ENCODE results near the gene NFKB2.
A peak's percentile ranks its signal among the peaks of the same experiment; 100 is the strongest.

Gene NFKB2

GRCh38 chr10:102367441-102367840, 28.1 kb upstream of the NFKB2 start:
- no peak overlapping the region for H2BK5ac ChIP-seq (ENCODE audit: low read length)
- no peak for DNase-seq
- no peak overlapping the region for H3K23ac ChIP-seq (ENCODE audit: low read length)
- H3K27ac ChIP-seq (ENCODE audit: low read depth, low read length): no peak overlapping the region
- no peak overlapping the region for H2BK15ac ChIP-seq (replicated peaks; ENCODE audit: low read depth)
- no peaks in the 10 kb centered on the region for H3K27me3 ChIP-seq (ENCODE audit: insufficient read depth, low read length, poor library complexity)
- H3K36me3 ChIP-seq (ENCODE audit: control insufficient read depth, insufficient read depth, low read length): peaks cover 20% of the 10 kb centered on the region
- H3K4me3 ChIP-seq (ENCODE audit: low read length): no peak overlapping the region
- H3K56ac ChIP-seq (ENCODE audit: low read length): no peak overlapping the region
- H3K9ac ChIP-seq (ENCODE audit: low read length): no peak overlapping the region
- H3K4ac ChIP-seq (ENCODE audit: low read depth, low read length): no peak overlapping the region
- no peak overlapping the region for H3K18ac ChIP-seq (ENCODE audit: low read length)
- H3K79me2 ChIP-seq (ENCODE audit: control insufficient read depth, insufficient read depth, low read length): no peaks in the 10 kb centered on the region
- H3K4me2 ChIP-seq (ENCODE audit: low read length): no peak overlapping the region
- no peak overlapping the region for H2BK120ac ChIP-seq (ENCODE audit: low read depth, low read length)
- no peak overlapping the region for H4K8ac ChIP-seq (ENCODE audit: low read depth, low read length)
- H2AK5ac ChIP-seq (ENCODE audit: low read length): no peak overlapping the region
- H4K5ac ChIP-seq (ENCODE audit: low read length): no peak overlapping the region
- no peaks in the 10 kb centered on the region for H3K79me1 ChIP-seq (ENCODE audit: low read length)
- H3K4me1 ChIP-seq (ENCODE audit: control insufficient read depth, low read depth, low read length): no peaks in the 10 kb centered on the region
- no CpG with 5 or more reads among the region's 1 CpG for WGBS (ENCODE audit: extremely low coverage, insufficient coverage, low lambda C conversion rate)

GRCh38 chr10:102368077-102368476, 27.4 kb upstream of the NFKB2 start:
- H3K4me2 ChIP-seq (ENCODE audit: low read length): no peak overlapping the region

DNA sequence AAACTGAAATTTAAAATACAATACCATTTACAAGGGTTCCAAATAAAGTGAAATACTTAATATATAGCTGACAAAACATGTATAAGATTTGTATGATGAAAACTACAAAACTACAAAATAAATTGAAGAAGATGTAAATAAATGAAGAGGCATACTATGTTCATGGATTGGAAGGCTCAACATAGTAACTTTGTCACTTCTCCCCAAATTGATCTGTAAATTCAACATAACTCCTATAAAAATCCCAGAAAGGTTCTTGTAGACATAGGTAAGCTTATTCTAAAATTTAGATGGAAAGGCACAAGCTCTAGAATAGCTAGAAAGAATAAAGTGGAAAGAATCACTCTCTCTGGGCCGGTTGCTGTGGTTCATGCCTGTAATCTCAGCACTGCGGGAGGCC, 24.2 kb upstream of the NFKB2 start:
- Histone ChIP-seq H2BK15ac (replicated peaks; ENCODE audit: low read depth) (no peak overlapping the region), H3K18ac (ENCODE audit: low read length) (no peak overlapping the region), H3K4ac (ENCODE audit: low read depth, low read length) (no peak overlapping the region), H3K27me3 (ENCODE audit: insufficient read depth, low read length, poor library complexity) (no peaks in the 10 kb centered on the region), H2BK120ac (ENCODE audit: low read depth, low read length) (no peak overlapping the region), H2BK5ac (ENCODE audit: low read length) (no peak overlapping the region), H3K56ac (ENCODE audit: low read length) (no peak overlapping the region), H4K8ac (ENCODE audit: low read depth, low read length) (no peak overlapping the region), H3K79me1 (ENCODE audit: low read length) (no peaks in the 10 kb centered on the region), H3K4me1 (ENCODE audit: control insufficient read depth, low read depth, low read length) (no peaks in the 10 kb centered on the region), H3K23ac (ENCODE audit: low read length) (no peak overlapping the region), H4K5ac (ENCODE audit: low read length) (no peak overlapping the region), H3K4me3 (ENCODE audit: low read length) (no peak overlapping the region), H3K9ac (ENCODE audit: low read length) (no peak overlapping the region), H3K36me3 (ENCODE audit: control insufficient read depth, insufficient read depth, low read length) (peaks cover 17% of the 10 kb centered on the region), H3K4me2 (ENCODE audit: low read length) (no peak overlapping the region), H3K27ac (ENCODE audit: low read depth, low read length) (no peak overlapping the region), H2AK5ac (ENCODE audit: low read length) (no peak overlapping the region), H3K79me2 (ENCODE audit: control insufficient read depth, insufficient read depth, low read length) (no peaks in the 10 kb centered on the region)
- no peak for DNase-seq
- WGBS (ENCODE audit: extremely low coverage, insufficient coverage, low lambda C conversion rate): no CpG with 5 or more reads among the region's 2 CpGs

More at GRCh38 chr10:102368077-102368476, 27.4 kb upstream of the NFKB2 start:
- no peak overlapping the region for H3K27ac ChIP-seq (ENCODE audit: low read depth, low read length)
- H4K8ac ChIP-seq (ENCODE audit: low read depth, low read length): no peak overlapping the region
- H3K56ac ChIP-seq (ENCODE audit: low read length): no peak overlapping the region
- H3K79me2 ChIP-seq (ENCODE audit: control insufficient read depth, insufficient read depth, low read length): no peaks in the 10 kb centered on the region
- H3K4me1 ChIP-seq (ENCODE audit: control insufficient read depth, low read depth, low read length): no peaks in the 10 kb centered on the region
- no peak overlapping the region for H3K9ac ChIP-seq (ENCODE audit: low read length)
- no peak overlapping the region for H2AK5ac ChIP-seq (ENCODE audit: low read length)
- H3K79me1 ChIP-seq (ENCODE audit: low read length): no peaks in the 10 kb centered on the region
- H2BK15ac ChIP-seq (replicated peaks; ENCODE audit: low read depth): no peak overlapping the region
- H4K5ac ChIP-seq (ENCODE audit: low read length): no peak overlapping the region
- no peak overlapping the region for H3K18ac ChIP-seq (ENCODE audit: low read length)
- H3K4ac ChIP-seq (ENCODE audit: low read depth, low read length): no peak overlapping the region
- WGBS (ENCODE audit: extremely low coverage, insufficient coverage, low lambda C conversion rate): no CpG with 5 or more reads among the region's 3 CpGs
- no peaks in the 10 kb centered on the region for H3K27me3 ChIP-seq (ENCODE audit: insufficient read depth, low read length, poor library complexity)
- peaks cover 20% of the 10 kb centered on the region for H3K36me3 ChIP-seq (ENCODE audit: control insufficient read depth, insufficient read depth, low read length)
- no peak overlapping the region for H3K23ac ChIP-seq (ENCODE audit: low read length)
- no peak overlapping the region for H3K4me3 ChIP-seq (ENCODE audit: low read length)
- H2BK5ac ChIP-seq (ENCODE audit: low read length): no peak overlapping the region
- no peak overlapping the region for H2BK120ac ChIP-seq (ENCODE audit: low read depth, low read length)
- DNase-seq: peak; percentile 89

GRCh38 chr10:102375250-102375649, 20.3 kb upstream of the NFKB2 start:
- H3K27me3 ChIP-seq (ENCODE audit: insufficient read depth, low read length, poor library complexity): no peaks in the 10 kb centered on the region
- H3K27ac ChIP-seq (ENCODE audit: low read depth, low read length): no peak overlapping the region
- WGBS (ENCODE audit: extremely low coverage, insufficient coverage, low lambda C conversion rate): no CpG with 5 or more reads among the region's 7 CpGs

DNA sequence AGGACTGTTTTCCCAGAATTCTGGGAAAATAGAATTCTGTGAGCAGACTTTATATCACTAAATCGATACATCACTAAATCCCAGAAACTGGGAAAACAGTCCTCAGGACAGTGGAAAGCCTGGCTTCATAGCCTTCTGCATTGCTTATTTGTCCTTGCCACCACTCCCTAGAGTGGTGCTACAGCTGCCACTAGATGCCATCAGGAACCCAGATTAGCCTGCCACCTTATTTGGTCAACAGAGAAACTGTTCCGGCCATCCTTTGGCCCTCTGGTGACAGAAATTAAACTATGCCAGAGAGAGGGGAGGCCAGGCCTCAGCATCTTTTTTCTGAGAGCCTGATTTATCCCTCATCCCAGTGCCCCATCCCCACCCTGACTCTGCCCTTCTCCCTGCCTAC, 19.6 kb upstream of the NFKB2 start:
- DNase-seq: no peak
- no peak overlapping the region for H3K23ac ChIP-seq (ENCODE audit: low read length)
- no peak overlapping the region for H3K4ac ChIP-seq (ENCODE audit: low read depth, low read length)
- H4K8ac ChIP-seq (ENCODE audit: low read depth, low read length): no peak overlapping the region
- H3K79me2 ChIP-seq (ENCODE audit: control insufficient read depth, insufficient read depth, low read length): no peaks in the 10 kb centered on the region
- no CpG with 5 or more reads among the region's 2 CpGs for WGBS (ENCODE audit: extremely low coverage, insufficient coverage, low lambda C conversion rate)
- no peak overlapping the region for H3K27ac ChIP-seq (ENCODE audit: low read depth, low read length)
- H2BK15ac ChIP-seq (replicated peaks; ENCODE audit: low read depth): no peak overlapping the region
- no peak overlapping the region for H2AK5ac ChIP-seq (ENCODE audit: low read length)
- H4K5ac ChIP-seq (ENCODE audit: low read length): no peak overlapping the region
- peaks cover 9% of the 10 kb centered on the region for H3K36me3 ChIP-seq (ENCODE audit: control insufficient read depth, insufficient read depth, low read length)
- H3K4me1 ChIP-seq (ENCODE audit: control insufficient read depth, low read depth, low read length): no peaks in the 10 kb centered on the region
- H3K27me3 ChIP-seq (ENCODE audit: insufficient read depth, low read length, poor library complexity): no peaks in the 10 kb centered on the region
- H3K4me2 ChIP-seq (ENCODE audit: low read length): no peak overlapping the region
- H2BK120ac ChIP-seq (ENCODE audit: low read depth, low read length): no peak overlapping the region
- no peak overlapping the region for H3K9ac ChIP-seq (ENCODE audit: low read length)
- no peak overlapping the region for H2BK5ac ChIP-seq (ENCODE audit: low read length)
- H3K79me1 ChIP-seq (ENCODE audit: low read length): no peaks in the 10 kb centered on the region
- no peak overlapping the region for H3K4me3 ChIP-seq (ENCODE audit: low read length)
- no peak overlapping the region for H3K56ac ChIP-seq (ENCODE audit: low read length)
- no peak overlapping the region for H3K18ac ChIP-seq (ENCODE audit: low read length)

More at GRCh38 chr10:102375250-102375649, 20.3 kb upstream of the NFKB2 start:
- Histone ChIP-seq H3K79me1 (ENCODE audit: low read length) (no peaks in the 10 kb centered on the region), H2AK5ac (ENCODE audit: low read length) (no peak overlapping the region), H3K9ac (ENCODE audit: low read length) (no peak overlapping the region), H3K36me3 (ENCODE audit: control insufficient read depth, insufficient read depth, low read length) (peaks cover 14% of the 10 kb centered on the region), H3K79me2 (ENCODE audit: control insufficient read depth, insufficient read depth, low read length) (no peaks in the 10 kb centered on the region), H3K18ac (ENCODE audit: low read length) (no peak overlapping the region), H3K4me2 (ENCODE audit: low read length) (no peak overlapping the region), H3K4me3 (ENCODE audit: low read length) (no peak overlapping the region), H3K23ac (ENCODE audit: low read length) (no peak overlapping the region), H3K4me1 (ENCODE audit: control insufficient read depth, low read depth, low read length) (no peaks in the 10 kb centered on the region), H2BK15ac (replicated peaks; ENCODE audit: low read depth) (no peak overlapping the region), H4K5ac (ENCODE audit: low read length) (no peak overlapping the region), H3K4ac (ENCODE audit: low read depth, low read length) (no peak overlapping the region), H2BK120ac (ENCODE audit: low read depth, low read length) (no peak overlapping the region), H2BK5ac (ENCODE audit: low read length) (no peak overlapping the region), H4K8ac (ENCODE audit: low read depth, low read length) (no peak overlapping the region), H3K56ac (ENCODE audit: low read length) (no peak overlapping the region)
- DNase-seq: peak; percentile 47

- H3K36me3 ChIP-seq (ENCODE audit: control insufficient read depth, insufficient read depth, low read length): peaks cover 9% of the 10 kb centered on the region
- H2BK15ac ChIP-seq (replicated peaks; ENCODE audit: low read depth): no peak overlapping the region
- H3K9ac ChIP-seq (ENCODE audit: low read length): no peak overlapping the region
These were observed 18.6 kb upstream of the NFKB2 start for GRCh38 chr10:102376901-102377300.

More at GRCh38 chr10:102376901-102377300, 18.6 kb upstream of the NFKB2 start:
- Histone ChIP-seq H3K4me2 (ENCODE audit: low read length) (no peak overlapping the region), H3K4ac (ENCODE audit: low read depth, low read length) (no peak overlapping the region), H3K4me3 (ENCODE audit: low read length) (no peak overlapping the region), H3K79me1 (ENCODE audit: low read length) (no peaks in the 10 kb centered on the region), H3K23ac (ENCODE audit: low read length) (no peak overlapping the region), H4K5ac (ENCODE audit: low read length) (no peak overlapping the region), H3K27me3 (ENCODE audit: insufficient read depth, low read length, poor library complexity) (no peaks in the 10 kb centered on the region), H2AK5ac (ENCODE audit: low read length) (no peak overlapping the region), H3K56ac (ENCODE audit: low read length) (no peak overlapping the region), H2BK5ac (ENCODE audit: low read length) (no peak overlapping the region), H3K79me2 (ENCODE audit: control insufficient read depth, insufficient read depth, low read length) (no peaks in the 10 kb centered on the region), H4K8ac (ENCODE audit: low read depth, low read length) (no peak overlapping the region), H3K18ac (ENCODE audit: low read length) (no peak overlapping the region), H3K27ac (ENCODE audit: low read depth, low read length) (no peak overlapping the region), H3K4me1 (ENCODE audit: control insufficient read depth, low read depth, low read length) (no peaks in the 10 kb centered on the region), H2BK120ac (ENCODE audit: low read depth, low read length) (no peak overlapping the region)
- no CpG with 5 or more reads among the region's 12 CpGs for WGBS (ENCODE audit: extremely low coverage, insufficient coverage, low lambda C conversion rate)
- no peak for DNase-seq
